Upper lobe of left lung (tissue), 4 donors: ENCODE data around the gene KIR3DL3.

ENCODE experiments used
- EP300 ChIP-seq, 4 donors: sonication (generic); formaldehyde crosslinking; IDR thresholded peaks; one replicate each; pipeline ENCODE4 v1.5.1; 2017; ENCODE audit warnings: antibody characterized with exemption in 4 of 4, control low read depth in 2 of 4
- POLR2A ChIP-seq, 4 donors: fragments of 450-650 bp; IDR thresholded peaks; one replicate each; pipeline ENCODE4 v1.5.1; 2016 to 2017; ENCODE audit warnings: antibody characterized with exemption in 4 of 4, mild to moderate bottlenecking in 2 of 4
- POLR2AphosphoS5 ChIP-seq, 2 donors: sonication (generic); formaldehyde crosslinking; IDR thresholded peaks; one replicate each; pipeline ENCODE4 v1.5.1; 2017; ENCODE audit warnings: antibody characterized with exemption in 2 of 2
- TF ChIP-seq, protein P1 (sequence below), 6 experiments: fragments of 450-650 bp in 4 of 6; fragments of 200-600 bp in 2 of 6; sonication (generic) in 2 of 6; IDR thresholded peaks; one replicate each; pipeline ENCODE4 v1.5.1; 2016 to 2019; ENCODE audit warnings: antibody characterized with exemption in 6 of 6

- TF ChIP-seq POLR2A (IDR thresholded peaks at IDR 0.05) (no peak), POLR2AphosphoS5 (IDR thresholded peaks at IDR 0.05) (no peak), EP300 (IDR thresholded peaks at IDR 0.05) (no peak)
- TF ChIP-seq, protein P1, sequence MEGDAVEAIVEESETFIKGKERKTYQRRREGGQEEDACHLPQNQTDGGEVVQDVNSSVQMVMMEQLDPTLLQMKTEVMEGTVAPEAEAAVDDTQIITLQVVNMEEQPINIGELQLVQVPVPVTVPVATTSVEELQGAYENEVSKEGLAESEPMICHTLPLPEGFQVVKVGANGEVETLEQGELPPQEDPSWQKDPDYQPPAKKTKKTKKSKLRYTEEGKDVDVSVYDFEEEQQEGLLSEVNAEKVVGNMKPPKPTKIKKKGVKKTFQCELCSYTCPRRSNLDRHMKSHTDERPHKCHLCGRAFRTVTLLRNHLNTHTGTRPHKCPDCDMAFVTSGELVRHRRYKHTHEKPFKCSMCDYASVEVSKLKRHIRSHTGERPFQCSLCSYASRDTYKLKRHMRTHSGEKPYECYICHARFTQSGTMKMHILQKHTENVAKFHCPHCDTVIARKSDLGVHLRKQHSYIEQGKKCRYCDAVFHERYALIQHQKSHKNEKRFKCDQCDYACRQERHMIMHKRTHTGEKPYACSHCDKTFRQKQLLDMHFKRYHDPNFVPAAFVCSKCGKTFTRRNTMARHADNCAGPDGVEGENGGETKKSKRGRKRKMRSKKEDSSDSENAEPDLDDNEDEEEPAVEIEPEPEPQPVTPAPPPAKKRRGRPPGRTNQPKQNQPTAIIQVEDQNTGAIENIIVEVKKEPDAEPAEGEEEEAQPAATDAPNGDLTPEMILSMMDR (IDR thresholded peaks at IDR 0.05), result no peak
Observed at GRCh38 chr19:54677217-54677616, 47.0 kb upstream of the KIR3DL3 start.
